ENCODE measurements around the gene DUSP15.
"Not testable (repeated sequence)": the region's sequence is repeated elsewhere in the genome, so short reads cannot be mapped to it uniquely, and the experiment has no call there.

DUSP15 gene

DNA sequence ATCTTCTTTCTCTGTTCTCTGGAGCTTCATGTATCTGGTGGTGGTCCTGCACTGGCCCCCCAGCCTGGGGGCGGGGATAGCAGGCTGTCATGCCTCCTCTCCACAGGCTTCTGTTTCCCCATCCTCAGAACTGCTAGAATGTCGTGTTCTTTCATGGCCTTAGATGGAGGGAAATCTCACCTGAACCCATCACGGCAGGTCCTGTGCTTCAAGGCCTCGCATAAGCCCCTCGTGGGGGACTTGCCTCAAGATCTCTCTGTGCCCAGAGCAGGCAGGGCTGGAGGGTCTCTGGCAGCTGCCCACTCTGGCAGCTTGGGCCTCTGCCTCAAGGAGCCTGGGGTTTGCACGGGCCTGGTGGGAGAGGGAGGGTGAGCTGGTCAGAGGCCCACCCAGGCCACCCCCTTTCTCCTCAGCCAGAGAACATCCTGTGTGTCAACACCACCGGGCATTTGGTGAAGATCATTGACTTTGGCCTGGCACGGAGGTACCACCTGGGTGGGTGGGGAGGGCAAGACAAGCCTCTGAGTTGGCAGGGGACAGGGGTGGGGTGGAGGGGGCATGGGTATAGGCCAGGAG, 39.8 kb downstream of the DUSP15 start:
- no peak for DNase-seq (ENCODE audit: low read depth)
- TF ChIP-seq, protein P1, sequence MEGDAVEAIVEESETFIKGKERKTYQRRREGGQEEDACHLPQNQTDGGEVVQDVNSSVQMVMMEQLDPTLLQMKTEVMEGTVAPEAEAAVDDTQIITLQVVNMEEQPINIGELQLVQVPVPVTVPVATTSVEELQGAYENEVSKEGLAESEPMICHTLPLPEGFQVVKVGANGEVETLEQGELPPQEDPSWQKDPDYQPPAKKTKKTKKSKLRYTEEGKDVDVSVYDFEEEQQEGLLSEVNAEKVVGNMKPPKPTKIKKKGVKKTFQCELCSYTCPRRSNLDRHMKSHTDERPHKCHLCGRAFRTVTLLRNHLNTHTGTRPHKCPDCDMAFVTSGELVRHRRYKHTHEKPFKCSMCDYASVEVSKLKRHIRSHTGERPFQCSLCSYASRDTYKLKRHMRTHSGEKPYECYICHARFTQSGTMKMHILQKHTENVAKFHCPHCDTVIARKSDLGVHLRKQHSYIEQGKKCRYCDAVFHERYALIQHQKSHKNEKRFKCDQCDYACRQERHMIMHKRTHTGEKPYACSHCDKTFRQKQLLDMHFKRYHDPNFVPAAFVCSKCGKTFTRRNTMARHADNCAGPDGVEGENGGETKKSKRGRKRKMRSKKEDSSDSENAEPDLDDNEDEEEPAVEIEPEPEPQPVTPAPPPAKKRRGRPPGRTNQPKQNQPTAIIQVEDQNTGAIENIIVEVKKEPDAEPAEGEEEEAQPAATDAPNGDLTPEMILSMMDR (IDR thresholded peaks at IDR 0.05; ENCODE audit: control insufficient read depth, extremely low read depth, insufficient read depth): no peak
- H3K4me3 ChIP-seq (ENCODE audit: low read depth, low read length): no peak overlapping the region

DNA sequence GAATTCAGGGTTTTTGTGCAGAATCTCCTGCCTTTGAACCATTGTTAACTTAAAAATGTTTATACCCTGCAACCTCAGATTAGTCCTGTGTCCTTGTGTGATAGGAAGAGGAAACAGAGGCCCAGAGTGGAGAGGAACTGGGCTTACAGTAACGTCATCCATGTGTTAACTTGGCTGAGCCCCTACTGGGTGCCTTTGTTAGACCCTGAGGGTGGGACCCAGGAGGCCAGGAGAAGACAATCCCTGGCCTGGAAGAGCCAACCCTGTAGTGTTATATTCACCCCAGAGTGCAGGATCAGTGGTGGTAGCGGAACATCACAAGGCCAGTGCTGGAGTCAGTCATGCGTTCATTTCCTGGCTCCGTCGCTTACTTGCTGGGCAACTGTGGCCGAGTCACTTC, 40.6 kb downstream of the DUSP15 start:
- TF ChIP-seq, protein P1 (IDR thresholded peaks at IDR 0.05; ENCODE audit: control insufficient read depth, extremely low read depth, insufficient read depth): no peak
- no peak for DNase-seq (ENCODE audit: low read depth)
- no peak overlapping the region for H3K4me3 ChIP-seq (ENCODE audit: low read depth, low read length)

- H3K4me3 ChIP-seq (ENCODE audit: low read depth, low read length); DNase-seq (ENCODE audit: low read depth): not testable (repeated sequence)
These were observed 42.3 kb downstream of the DUSP15 start for GRCh38 chr20:31828016-31828415.

GRCh38 chr20:31827059-31827458, 43.3 kb downstream of the DUSP15 start:
- TF ChIP-seq, protein P1 (IDR thresholded peaks at IDR 0.05; ENCODE audit: control insufficient read depth, extremely low read depth, insufficient read depth): no peak
- no peak for DNase-seq (ENCODE audit: low read depth)
- no peak overlapping the region for H3K4me3 ChIP-seq (ENCODE audit: low read depth, low read length)

DNA sequence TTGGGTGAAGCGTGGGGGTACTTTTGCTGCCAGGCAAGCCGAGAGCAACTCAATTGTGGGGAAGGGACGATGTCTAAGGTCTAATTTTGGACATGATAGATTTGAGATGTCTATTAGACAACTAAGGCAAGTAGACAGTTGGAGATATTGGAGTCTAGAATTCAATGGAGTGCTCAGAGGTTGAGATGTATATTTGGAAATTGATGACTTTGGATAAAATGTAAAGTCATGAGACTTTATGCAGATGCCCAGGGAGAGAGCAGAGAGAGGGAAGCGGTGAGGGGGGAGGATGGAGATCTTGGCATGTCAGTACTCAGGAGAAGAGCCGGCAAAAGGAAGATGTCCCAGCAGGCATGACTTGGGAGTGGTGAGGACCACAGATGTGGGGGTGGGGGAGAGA, 44.3 kb downstream of the DUSP15 start:
- no peak overlapping the region for H3K4me3 ChIP-seq (ENCODE audit: low read depth, low read length)
- DNase-seq (ENCODE audit: low read depth): no peak
- TF ChIP-seq, protein P1 (IDR thresholded peaks at IDR 0.05; ENCODE audit: control insufficient read depth, extremely low read depth, insufficient read depth): no peak

DNA sequence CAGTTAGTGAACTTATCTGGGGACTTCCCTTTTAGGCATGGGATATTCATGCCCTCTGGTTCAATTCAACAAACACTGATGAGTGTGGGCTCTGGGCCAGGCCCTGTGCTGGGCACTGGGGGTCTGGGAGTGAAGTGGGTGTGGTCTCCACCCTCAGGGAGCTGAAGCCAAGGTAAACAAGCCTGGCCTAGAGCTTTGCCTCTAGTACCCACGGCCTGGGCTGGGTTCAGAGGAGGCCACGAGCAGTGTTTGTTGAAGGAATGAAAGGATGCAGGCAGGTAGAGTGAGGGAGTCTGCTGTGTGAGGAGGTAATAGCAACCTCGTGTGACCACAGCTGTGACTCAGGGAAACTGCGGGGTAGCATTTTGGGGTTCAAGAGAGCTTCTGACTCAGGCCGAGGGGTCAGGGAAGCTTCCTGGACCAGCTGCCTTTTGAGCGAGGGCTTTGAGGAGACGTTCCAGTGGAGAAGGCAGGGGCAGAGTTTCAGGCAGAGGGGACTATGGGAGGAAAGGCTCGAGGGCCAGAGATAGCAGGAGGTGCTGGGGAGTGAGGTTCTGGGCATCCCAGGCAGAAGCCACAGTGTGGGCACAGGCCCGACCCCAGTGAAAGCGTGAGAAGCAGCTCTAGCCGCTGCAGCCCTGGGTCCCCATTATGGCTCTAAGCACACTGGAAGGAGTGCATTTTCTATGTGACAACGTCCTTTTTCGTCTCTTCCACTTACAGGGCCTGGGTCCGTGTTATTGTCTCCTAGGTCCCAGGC, 45.6 kb downstream of the DUSP15 start:
- DNase-seq (ENCODE audit: low read depth): no peak
- H3K4me3 ChIP-seq (ENCODE audit: low read depth, low read length): no peak overlapping the region
- TF ChIP-seq, protein P1 (IDR thresholded peaks at IDR 0.05; ENCODE audit: control insufficient read depth, extremely low read depth, insufficient read depth): no peak

- DNase-seq (ENCODE audit: low read depth): no peak
- TF ChIP-seq, protein P1 (IDR thresholded peaks at IDR 0.05; ENCODE audit: control insufficient read depth, extremely low read depth, insufficient read depth): no peak
- no peak overlapping the region for H3K4me3 ChIP-seq (ENCODE audit: low read depth, low read length)
These were observed 46.2 kb downstream of the DUSP15 start for GRCh38 chr20:31824125-31824485.

All from LNCaP clone FGC (cell line).